ENCODE results near the gene MAK.
"Not testable (repeated sequence)": the region's sequence is repeated elsewhere in the genome, so short reads cannot be mapped to it uniquely, and the experiment has no call there.

Gene MAK

GRCh38 chr6:10852361-10852960 is 14.1 kb upstream of the MAK start:
- DNase-seq = no peak

GRCh38 chr6:10850728-10851127 is 12.4 kb upstream of the MAK start:
- DNase-seq = no peak

GRCh38 chr6:10849901-10850300 is 11.6 kb upstream of the MAK start:
- DNase-seq = no peak

- DNase-seq = no peak
Observed at GRCh38 chr6:10847684-10848083, 9.3 kb upstream of the MAK start.

GRCh38 chr6:10843554-10843953 is 5.2 kb upstream of the MAK start:
- no peak for DNase-seq

- no peak for DNase-seq
Observed at GRCh38 chr6:10838794-10839333, 525 bp upstream of the MAK start.

GRCh38 chr6:10837622-10837994 is 731 bp downstream of the MAK start:
- DNase-seq = peak; percentile 74

- DNase-seq = peak; percentile 88
Observed at GRCh38 chr6:10837009-10837621, 1.2 kb downstream of the MAK start.

- DNase-seq = peak; percentile 47
Observed at GRCh38 chr6:10834823-10835222, 3.5 kb downstream of the MAK start.

GRCh38 chr6:10831609-10832008 is 6.7 kb downstream of the MAK start:
- DNase-seq = no peak

GRCh38 chr6:10824819-10825218 is 13.5 kb downstream of the MAK start:
- no peak for DNase-seq

GRCh38 chr6:10824297-10824696 is 14.0 kb downstream of the MAK start:
- no peak for DNase-seq

GRCh38 chr6:10814176-10814575 is 24.2 kb downstream of the MAK start:
- not testable (repeated sequence) for DNase-seq

GRCh38 chr6:10809098-10809497 is 29.2 kb downstream of the MAK start:
- DNase-seq = no peak

GRCh38 chr6:10808376-10808775 is 30.0 kb downstream of the MAK start:
- no peak for DNase-seq

GRCh38 chr6:10801224-10801848 is 37.0 kb downstream of the MAK start:
- DNase-seq = peak; percentile 81

GRCh38 chr6:10800810-10801209 is 37.5 kb downstream of the MAK start:
- no peak for DNase-seq

GRCh38 chr6:10794239-10794638 is 44.1 kb downstream of the MAK start:
- DNase-seq = no peak

GRCh38 chr6:10793695-10794094 is 44.6 kb downstream of the MAK start:
- DNase-seq = no peak

- no peak for DNase-seq
Observed at GRCh38 chr6:10793035-10793434, 45.3 kb downstream of the MAK start.

- DNase-seq = no peak
Observed at GRCh38 chr6:10792101-10792500, 46.2 kb downstream of the MAK start.

- no peak for DNase-seq
Observed at GRCh38 chr6:10791673-10792072, 46.7 kb downstream of the MAK start.

GRCh38 chr6:10779076-10779475 is 59.3 kb downstream of the MAK start:
- DNase-seq = peak; percentile 70

GRCh38 chr6:10778230-10778629 is 60.1 kb downstream of the MAK start:
- no peak for DNase-seq

Data from NCI-H82 (cell line).